Liver (tissue), 9 donors: ENCODE results near the gene SS18L1. TPM values are rescaled to one million over a fixed set of nuclear protein-coding genes. Genes with fewer than 3 reads are reported as not detected.

Source experiments
- DNase-seq: peaks from one replicate; pipeline ENCODE4 v3.0.0-alpha.2; 2017; ENCODE audit warnings: low spot score
- H3K27ac ChIP-seq, 2 donors: one replicate each; pipeline ENCODE4 v1.7.0; 2013; ENCODE audit warnings: inconsistent platforms in 2 of 2, low read length in 2 of 2, control low read depth in 1 of 2, low read depth in 1 of 2, mild to moderate bottlenecking in 1 of 2
- H3K27me3 ChIP-seq, 4 donors: one replicate each; pipeline versions ENCODE4 v1.6.1 to v1.7.0; 2013; ENCODE audit warnings: low read length in 3 of 4, inconsistent platforms in 1 of 4, mild to moderate bottlenecking in 1 of 4, moderate library complexity in 1 of 4; ENCODE audit not compliant: control insufficient read depth in 4 of 4, insufficient read depth in 4 of 4
- H3K36me3 ChIP-seq, 4 donors: one replicate each; pipeline versions ENCODE4 v1.6.1 to v1.7.0; 2013; ENCODE audit warnings: low read length in 3 of 4, mild to moderate bottlenecking in 3 of 4, low read depth in 1 of 4, moderate library complexity in 1 of 4; ENCODE audit not compliant: control insufficient read depth in 4 of 4, insufficient read depth in 3 of 4
- H3K4me1 ChIP-seq, 4 donors: one replicate each; pipeline versions ENCODE4 v1.6.1 to v1.7.0; 2013; ENCODE audit warnings: low read length in 3 of 4, mild to moderate bottlenecking in 3 of 4, moderate library complexity in 1 of 4; ENCODE audit not compliant: control insufficient read depth in 4 of 4, insufficient read depth in 4 of 4
- H3K4me3 ChIP-seq, 3 donors: one replicate each; pipeline versions ENCODE4 v1.6.1 to v1.7.0; 2013; ENCODE audit warnings: low read length in 3 of 3, control low read depth in 1 of 3, low read depth in 1 of 3, mild to moderate bottlenecking in 1 of 3
- H3K9ac ChIP-seq, 2 donors: one replicate each; pipeline ENCODE4 v1.7.0; 2013; ENCODE audit warnings: low read length in 2 of 2, mild to moderate bottlenecking in 2 of 2, moderate library complexity in 2 of 2, control low read depth in 1 of 2, low read depth in 1 of 2
- H3K9me3 ChIP-seq, 4 donors: one replicate each; pipeline versions ENCODE4 v1.6.1 to v1.7.0; 2013; ENCODE audit warnings: low read length in 3 of 4; ENCODE audit not compliant: control insufficient read depth in 4 of 4
- CTCF ChIP-seq: fragments of 150-350 bp; IDR thresholded peaks from 2 replicates; pipeline ENCODE4 v1.5.1; 2017; ENCODE audit warnings: improper control_type of control experiment, low read depth, low read length; ENCODE audit not compliant: missing input control
- EGR1 ChIP-seq, 2 donors: IDR thresholded peaks; 2 replicates each; pipeline ENCODE4 v1.6.1; 2016 to 2018; ENCODE audit warnings: antibody characterized with exemption in 2 of 2, low read depth in 2 of 2
- FOXA1 ChIP-seq: IDR thresholded peaks from 2 replicates; pipeline ENCODE4 v1.6.1; 2016; ENCODE audit warnings: antibody characterized with exemption
- FOXA2 ChIP-seq: IDR thresholded peaks from 2 replicates; pipeline ENCODE4 v1.6.1; 2016; ENCODE audit warnings: antibody characterized with exemption
- GABPA ChIP-seq, 2 donors: IDR thresholded peaks in 1 of 2; conservative IDR thresholded peaks in 1 of 2; 2 replicates each; pipeline ENCODE4 v1.6.1; 2016; ENCODE audit warnings: antibody characterized with exemption in 2 of 2, mild to moderate bottlenecking in 1 of 2, moderate library complexity in 1 of 2
- HNF4A ChIP-seq, 2 donors: conservative IDR thresholded peaks; 2 replicates each; pipeline ENCODE4 v1.6.1; 2016; ENCODE audit warnings: antibody characterized with exemption in 2 of 2, mild to moderate bottlenecking in 2 of 2
- HNF4G ChIP-seq: IDR thresholded peaks from 2 replicates; pipeline ENCODE4 v1.6.1; 2016; ENCODE audit warnings: antibody characterized with exemption
- JUND ChIP-seq, 2 donors: IDR thresholded peaks; 2 replicates each; pipeline ENCODE4 v1.6.1; 2016; ENCODE audit warnings: antibody characterized with exemption in 2 of 2
- NR2F2 ChIP-seq: IDR thresholded peaks from 2 replicates; pipeline ENCODE4 v1.6.1; 2016; ENCODE audit warnings: antibody characterized with exemption
- RAD21 ChIP-seq, 2 donors: IDR thresholded peaks; 2 replicates each; pipeline ENCODE4 v1.6.1; 2016; ENCODE audit warnings: antibody characterized with exemption in 2 of 2, mild to moderate bottlenecking in 2 of 2
- RXRA ChIP-seq, 2 donors: IDR thresholded peaks; 2 replicates each; pipeline ENCODE4 v1.6.1; 2017 to 2018; ENCODE audit warnings: antibody characterized with exemption in 2 of 2, mild to moderate bottlenecking in 1 of 2
- SP1 ChIP-seq: IDR thresholded peaks from 2 replicates; pipeline ENCODE4 v1.6.1; 2018; ENCODE audit warnings: antibody characterized with exemption, mild to moderate bottlenecking
- TAF1 ChIP-seq: conservative IDR thresholded peaks from 2 replicates; pipeline ENCODE4 v1.6.1; 2016; ENCODE audit warnings: antibody characterized with exemption, mild to moderate bottlenecking
- YY1 ChIP-seq: IDR thresholded peaks from 2 replicates; pipeline ENCODE4 v1.6.1; 2016; ENCODE audit warnings: antibody characterized with exemption, mild to moderate bottlenecking
- ZBTB33 ChIP-seq: IDR thresholded peaks from 2 replicates; pipeline ENCODE4 v1.6.1; 2016; ENCODE audit warnings: antibody characterized with exemption
- WGBS: extraction: QIAGEN DNeasy Blood & Tissue Kit; methylation state at CpG from one replicate; pipeline ENCODE4 v1.1.7; 2013; 5-methylcytosine and 5-hydroxymethylcytosine counted together
- polyA plus RNA-seq, 2 donors: library from polyadenylated mRNA; stranded (reverse) in 1 of 2; unstranded in 1 of 2; fragments of 200-250 nt in 1 of 2; fragments of >200 nt in 1 of 2; fragmentation: Nextera tagmentation in 1 of 2; extraction: Ambion mirVana in 1 of 2; gene quantifications; one replicate each; pipeline versions ENCODE4 v1.2.1 to v1.2.3, GENCODE V29; 2013 to 2015
- total RNA-seq, 2 donors: library from RNA; depleted of rRNA; stranded (reverse); fragments of >200 nt; gene quantifications; one replicate each; pipeline ENCODE4 v1.2.3, GENCODE V29; 2014
- TF ChIP-seq, protein P1 (sequence below): IDR thresholded peaks from 2 replicates; pipeline ENCODE4 v1.6.1; 2016; ENCODE audit warnings: antibody characterized with exemption, mild to moderate bottlenecking
- TF ChIP-seq, protein P2 (sequence below): IDR thresholded peaks from 2 replicates; pipeline ENCODE4 v1.6.1; 2016; ENCODE audit warnings: antibody characterized with exemption
- donor health status: healthy.
- donor health status: healthy.
- donor health status: healthy.
- donor health status: healthy.
- donor health status: healthy.

The SS18L1 gene
- total and polyA plus RNA-seq, 4 donors, result 6.1 to 24.3 (median 16.7) TPM

GRCh38 chr20:62143957-62144825, 622 bp downstream of the SS18L1 start:
- DNase-seq, result peak; percentile 59
- Histone ChIP-seq H3K4me1 (peaks cover 25 to 66% (median 56%) of the 10 kb centered on the region in 4 donors), H3K9ac (peak overlapping the region; percentile 19 to 46), H3K27me3 (no peaks in the 10 kb centered on the region), H3K4me3 (peak overlapping the region; percentile 68 to 94 (median 82)), H3K36me3 (peaks cover 7 to 16% (median 12%) of the 10 kb centered on the region in 4 donors), H3K9me3 (no peaks in the 10 kb centered on the region), H3K27ac (peak overlapping the region; percentile 65 to 90)
- WGBS, result under 1% methylated on average over 104 of the region's 104 CpGs
- TF ChIP-seq RXRA (IDR thresholded peaks at IDR 0.05), result no peak
- no peak for TF ChIP-seq FOXA2
- TF ChIP-seq NR2F2, result no peak
- TF ChIP-seq RAD21 (IDR thresholded peaks at IDR 0.05), result peak in 1 of 2 donors; percentile 37
- TF ChIP-seq FOXA1, result no peak
- peak; percentile 55 for TF ChIP-seq YY1
- TF ChIP-seq, protein P1, sequence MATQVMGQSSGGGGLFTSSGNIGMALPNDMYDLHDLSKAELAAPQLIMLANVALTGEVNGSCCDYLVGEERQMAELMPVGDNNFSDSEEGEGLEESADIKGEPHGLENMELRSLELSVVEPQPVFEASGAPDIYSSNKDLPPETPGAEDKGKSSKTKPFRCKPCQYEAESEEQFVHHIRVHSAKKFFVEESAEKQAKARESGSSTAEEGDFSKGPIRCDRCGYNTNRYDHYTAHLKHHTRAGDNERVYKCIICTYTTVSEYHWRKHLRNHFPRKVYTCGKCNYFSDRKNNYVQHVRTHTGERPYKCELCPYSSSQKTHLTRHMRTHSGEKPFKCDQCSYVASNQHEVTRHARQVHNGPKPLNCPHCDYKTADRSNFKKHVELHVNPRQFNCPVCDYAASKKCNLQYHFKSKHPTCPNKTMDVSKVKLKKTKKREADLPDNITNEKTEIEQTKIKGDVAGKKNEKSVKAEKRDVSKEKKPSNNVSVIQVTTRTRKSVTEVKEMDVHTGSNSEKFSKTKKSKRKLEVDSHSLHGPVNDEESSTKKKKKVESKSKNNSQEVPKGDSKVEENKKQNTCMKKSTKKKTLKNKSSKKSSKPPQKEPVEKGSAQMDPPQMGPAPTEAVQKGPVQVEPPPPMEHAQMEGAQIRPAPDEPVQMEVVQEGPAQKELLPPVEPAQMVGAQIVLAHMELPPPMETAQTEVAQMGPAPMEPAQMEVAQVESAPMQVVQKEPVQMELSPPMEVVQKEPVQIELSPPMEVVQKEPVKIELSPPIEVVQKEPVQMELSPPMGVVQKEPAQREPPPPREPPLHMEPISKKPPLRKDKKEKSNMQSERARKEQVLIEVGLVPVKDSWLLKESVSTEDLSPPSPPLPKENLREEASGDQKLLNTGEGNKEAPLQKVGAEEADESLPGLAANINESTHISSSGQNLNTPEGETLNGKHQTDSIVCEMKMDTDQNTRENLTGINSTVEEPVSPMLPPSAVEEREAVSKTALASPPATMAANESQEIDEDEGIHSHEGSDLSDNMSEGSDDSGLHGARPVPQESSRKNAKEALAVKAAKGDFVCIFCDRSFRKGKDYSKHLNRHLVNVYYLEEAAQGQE, result no peak
- TF ChIP-seq EGR1 (IDR thresholded peaks at IDR 0.05; ENCODE audit: low read depth in 2 of 2), result no peak
- TF ChIP-seq HNF4A (conservative IDR thresholded peaks at IDR 0.05), result no peak
- TF ChIP-seq GABPA (IDR thresholded peaks at IDR 0.05 in 1 of 2, conservative IDR thresholded peaks at IDR 0.05 in 1 of 2), result no peak
- TF ChIP-seq HNF4G, result no peak
- TF ChIP-seq JUND (IDR thresholded peaks at IDR 0.05), result no peak
- TF ChIP-seq, protein P2, sequence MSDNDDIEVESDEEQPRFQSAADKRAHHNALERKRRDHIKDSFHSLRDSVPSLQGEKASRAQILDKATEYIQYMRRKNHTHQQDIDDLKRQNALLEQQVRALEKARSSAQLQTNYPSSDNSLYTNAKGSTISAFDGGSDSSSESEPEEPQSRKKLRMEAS, result no peak
- TF ChIP-seq CTCF, result no peak
- no peak for TF ChIP-seq SP1
- TF ChIP-seq ZBTB33, result no peak
- TF ChIP-seq TAF1, result no peak
